Measurements from ENCODE around the gene RNF39.

The RNF39 gene

GRCh38 chr6:30074331-30075093 lies 1.1 kb downstream of the RNF39 start:
- no peak for DNase-seq (ENCODE audit: extremely low spot score)
- TF ChIP-seq ARNT (IDR thresholded peaks at IDR 0.05) (no peak), L3MBTL2 (conservative IDR thresholded peaks at IDR 0.05) (no peak), PKNOX1 (IDR thresholded peaks at IDR 0.05) (no peak), FOXA1 (IDR thresholded peaks at IDR 0.05) (no peak), BHLHE40 (IDR thresholded peaks at IDR 0.05; ENCODE audit: borderline replicate concordance) (no peak), TARDBP (IDR thresholded peaks at IDR 0.05) (no peak), HDGF (IDR thresholded peaks at IDR 0.05; ENCODE audit: borderline replicate concordance) (no peak), CTBP1 (IDR thresholded peaks at IDR 0.05; ENCODE audit: borderline replicate concordance) (no peak), SUZ12 (IDR thresholded peaks at IDR 0.05) (no peak), FOXM1 (IDR thresholded peaks at IDR 0.05; ENCODE audit: borderline replicate concordance) (no peak), NFRKB (IDR thresholded peaks at IDR 0.05) (no peak), ZNF384 (IDR thresholded peaks at IDR 0.05) (no peak), ELF4 (IDR thresholded peaks at IDR 0.05) (no peak), SP1 (IDR thresholded peaks at IDR 0.05) (no peak), LEF1 (IDR thresholded peaks at IDR 0.05; ENCODE audit: borderline replicate concordance) (no peak), FOXK2 (IDR thresholded peaks at IDR 0.05) (no peak)
- CTCF ChIA-PET: no interaction called here

GRCh38 chr6:30073489-30074235 lies 1.9 kb downstream of the RNF39 start:
- CTCF ChIA-PET: no interaction called here
- POLR2A ChIA-PET: interaction anchor here (1.1 to 1.2 kb wide), 2 partner anchors 13 to 28 kb away, joined by 3 to 4 read pairs; partner anchors contain the start of gene POLR1H
- no peak for DNase-seq (ENCODE audit: extremely low spot score)
- TF ChIP-seq L3MBTL2 (conservative IDR thresholded peaks at IDR 0.05) (no peak), ELF4 (IDR thresholded peaks at IDR 0.05) (no peak), NFRKB (IDR thresholded peaks at IDR 0.05) (no peak), FOXA1 (IDR thresholded peaks at IDR 0.05) (no peak), BHLHE40 (IDR thresholded peaks at IDR 0.05; ENCODE audit: borderline replicate concordance) (no peak), ZNF384 (IDR thresholded peaks at IDR 0.05) (no peak), CTBP1 (IDR thresholded peaks at IDR 0.05; ENCODE audit: borderline replicate concordance) (no peak), SP1 (IDR thresholded peaks at IDR 0.05) (no peak), SUZ12 (IDR thresholded peaks at IDR 0.05) (no peak), FOXM1 (IDR thresholded peaks at IDR 0.05; ENCODE audit: borderline replicate concordance) (no peak), HDGF (IDR thresholded peaks at IDR 0.05; ENCODE audit: borderline replicate concordance) (no peak), FOXK2 (IDR thresholded peaks at IDR 0.05) (no peak), ARNT (IDR thresholded peaks at IDR 0.05) (no peak), PKNOX1 (IDR thresholded peaks at IDR 0.05) (no peak), TARDBP (IDR thresholded peaks at IDR 0.05) (no peak), LEF1 (IDR thresholded peaks at IDR 0.05; ENCODE audit: borderline replicate concordance) (no peak)

More at GRCh38 chr6:30074331-30075093, 1.1 kb downstream of the RNF39 start:
- POLR2A ChIA-PET: interaction anchor here (1.1 to 1.2 kb wide), 2 partner anchors 14 to 27 kb away, joined by 3 to 4 read pairs; partner anchors contain the start of gene POLR1H

- ChIA-PET POLR2A (no interaction called here), CTCF (no interaction called here)
- DNase-seq (ENCODE audit: extremely low spot score): no peak
- TF ChIP-seq ARNT (IDR thresholded peaks at IDR 0.05) (no peak), SUZ12 (IDR thresholded peaks at IDR 0.05) (no peak), LEF1 (IDR thresholded peaks at IDR 0.05; ENCODE audit: borderline replicate concordance) (no peak), ELF4 (IDR thresholded peaks at IDR 0.05) (no peak), CTBP1 (IDR thresholded peaks at IDR 0.05; ENCODE audit: borderline replicate concordance) (no peak)
Measured at GRCh38 chr6:30071858-30072257, 3.7 kb downstream of the RNF39 start.

- CTCF ChIA-PET: no interaction called here
- DNase-seq (ENCODE audit: extremely low spot score): no peak
- TF ChIP-seq FOXK2 (IDR thresholded peaks at IDR 0.05): no peak
- TF ChIP-seq SUZ12 (IDR thresholded peaks at IDR 0.05): no peak
- no peak for TF ChIP-seq ELF4 (IDR thresholded peaks at IDR 0.05)
- no peak for TF ChIP-seq FOXM1 (IDR thresholded peaks at IDR 0.05; ENCODE audit: borderline replicate concordance)
- TF ChIP-seq BHLHE40 (IDR thresholded peaks at IDR 0.05; ENCODE audit: borderline replicate concordance): no peak
- TF ChIP-seq TARDBP (IDR thresholded peaks at IDR 0.05): no peak
- TF ChIP-seq FOXA1 (IDR thresholded peaks at IDR 0.05): no peak
- POLR2A ChIA-PET: interaction anchor here (2.4 kb wide), 1 partner anchor 11 kb away, joined by 10 read pairs; the partner anchor contains the start of gene POLR1H
Measured at GRCh38 chr6:30071081-30071818, 4.3 kb downstream of the RNF39 start.

GRCh38 chr6:30067460-30068139 lies 8.0 kb downstream of the RNF39 start:
- TF ChIP-seq LEF1 (IDR thresholded peaks at IDR 0.05; ENCODE audit: borderline replicate concordance): no peak
- no peak for TF ChIP-seq TARDBP (IDR thresholded peaks at IDR 0.05)
- DNase-seq (ENCODE audit: extremely low spot score): no peak
- ChIA-PET POLR2A (interaction anchor here (0.9 to 2.4 kb wide), 4 partner anchors 34 to 145 kb away, joined by 3 to 11 read pairs (median 5); partner anchors contain the start of gene TRIM26), CTCF (no interaction called here)
